ENCODE data around the gene HELT.
"Not testable (repeated sequence)": the region's sequence is repeated elsewhere in the genome, so short reads cannot be mapped to it uniquely, and the experiment has no call there.

GRCh38 chr4:184990131-184990530 is 28.2 kb upstream of the HELT start:
- TF ChIP-seq CTCF, EZH2, EZH2phosphoT487 (IDR thresholded peaks at IDR 0.05): not testable (repeated sequence)

Data from neural progenitor cell (in vitro differentiated cells).